ENCODE measurements around the gene TGFA.
"Not testable (repeated sequence)": the region's sequence is repeated elsewhere in the genome, so short reads cannot be mapped to it uniquely, and the experiment has no call there.

Gene TGFA

DNA sequence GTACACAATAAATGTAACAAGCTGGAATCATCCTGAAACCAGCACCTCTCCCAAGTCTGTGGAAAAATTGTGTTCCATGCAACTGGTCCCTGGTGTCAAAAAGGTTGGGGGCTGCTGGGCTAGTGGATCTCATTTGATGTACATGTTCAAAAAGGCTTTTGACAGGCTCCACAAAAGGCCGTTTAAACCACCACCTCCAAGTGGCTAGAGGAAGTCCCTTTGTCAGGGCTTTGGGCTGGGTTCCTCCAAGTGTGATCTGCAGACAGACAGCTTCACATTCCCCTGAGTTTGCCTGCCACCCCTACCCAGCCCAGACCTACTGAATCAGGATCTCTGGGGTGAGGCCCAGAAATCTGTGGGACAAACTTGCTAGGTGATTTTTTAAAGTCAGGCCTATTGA, 84.7 kb downstream of the TGFA start:
- no peak overlapping the region for H3K4me3 ChIP-seq (ENCODE audit: low read length)

GRCh38 chr2:70467831-70468779, 85.5 kb downstream of the TGFA start:
- H3K27me3 ChIP-seq (ENCODE audit: control insufficient read depth, insufficient read depth, low read length): no peaks in the 10 kb centered on the region
- no peak overlapping the region for H3K27ac ChIP-seq (ENCODE audit: low read length)
- no peaks in the 10 kb centered on the region for H3K9me3 ChIP-seq (ENCODE audit: control insufficient read depth, low read depth, low read length)
- H3K9ac ChIP-seq (ENCODE audit: low read length): no peak overlapping the region
- peaks cover 10% of the 10 kb centered on the region for H3K4me1 ChIP-seq (ENCODE audit: control insufficient read depth, low read depth, low read length)
- H3K4me3 ChIP-seq (ENCODE audit: low read length): no peak overlapping the region
- H3K36me3 ChIP-seq (ENCODE audit: control insufficient read depth, low read depth, low read length): no peaks in the 10 kb centered on the region

More for the DNA sequence above, 84.7 kb downstream of the TGFA start:
- H3K27me3 ChIP-seq (ENCODE audit: control insufficient read depth, insufficient read depth, low read length): no peaks in the 10 kb centered on the region
- H3K36me3 ChIP-seq (ENCODE audit: control insufficient read depth, low read depth, low read length): no peaks in the 10 kb centered on the region
- peaks cover 10% of the 10 kb centered on the region for H3K4me1 ChIP-seq (ENCODE audit: control insufficient read depth, low read depth, low read length)
- H3K9ac ChIP-seq (ENCODE audit: low read length): no peak overlapping the region
- H3K9me3 ChIP-seq (ENCODE audit: control insufficient read depth, low read depth, low read length): no peaks in the 10 kb centered on the region
- no peak overlapping the region for H3K27ac ChIP-seq (ENCODE audit: low read length)

- H3K27ac ChIP-seq (ENCODE audit: low read length): no peak overlapping the region
- H3K4me3 ChIP-seq (ENCODE audit: low read length): no peak overlapping the region
- H3K9ac ChIP-seq (ENCODE audit: low read length): no peak overlapping the region
- H3K9me3 ChIP-seq (ENCODE audit: control insufficient read depth, low read depth, low read length): no peaks in the 10 kb centered on the region
- H3K4me1 ChIP-seq (ENCODE audit: control insufficient read depth, low read depth, low read length): peaks cover 3% of the 10 kb centered on the region
- H3K27me3 ChIP-seq (ENCODE audit: control insufficient read depth, insufficient read depth, low read length): no peaks in the 10 kb centered on the region
- no peaks in the 10 kb centered on the region for H3K36me3 ChIP-seq (ENCODE audit: control insufficient read depth, low read depth, low read length)
Observed at GRCh38 chr2:70467237-70467636, 86.4 kb downstream of the TGFA start.

- not testable (repeated sequence) for H3K9ac ChIP-seq (ENCODE audit: low read length); H3K27me3 ChIP-seq (ENCODE audit: control insufficient read depth, insufficient read depth, low read length); H3K27ac ChIP-seq (ENCODE audit: low read length); H3K36me3 ChIP-seq (ENCODE audit: control insufficient read depth, low read depth, low read length); H3K4me1 ChIP-seq (ENCODE audit: control insufficient read depth, low read depth, low read length); H3K9me3 ChIP-seq (ENCODE audit: control insufficient read depth, low read depth, low read length); H3K4me3 ChIP-seq (ENCODE audit: low read length)
Observed at GRCh38 chr2:70466647-70467046, 87.0 kb downstream of the TGFA start.

DNA sequence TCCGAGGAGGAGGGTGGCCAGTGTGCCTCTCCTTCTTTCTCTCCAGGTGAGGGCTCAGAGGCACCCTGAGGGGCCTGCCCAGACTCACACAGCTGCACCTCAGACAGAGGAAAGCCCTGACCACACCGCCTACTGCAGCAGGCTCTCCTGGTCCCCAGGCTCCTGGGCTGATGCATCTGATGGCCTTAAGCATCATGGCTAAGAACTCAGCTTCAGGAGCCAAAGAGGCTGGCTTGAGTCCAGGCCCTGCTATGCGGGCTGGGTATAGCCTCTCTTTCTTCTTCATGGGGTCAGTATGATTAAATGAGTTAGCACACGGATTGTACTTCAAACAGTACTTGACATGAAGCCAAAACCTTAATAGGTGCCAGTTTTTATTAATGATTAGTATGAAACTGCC, 89.6 kb downstream of the TGFA start:
- Histone ChIP-seq H3K9ac (ENCODE audit: low read length) (no peak overlapping the region), H3K27ac (ENCODE audit: low read length) (no peak overlapping the region), H3K9me3 (ENCODE audit: control insufficient read depth, low read depth, low read length) (no peaks in the 10 kb centered on the region), H3K36me3 (ENCODE audit: control insufficient read depth, low read depth, low read length) (no peaks in the 10 kb centered on the region), H3K4me1 (ENCODE audit: control insufficient read depth, low read depth, low read length) (no peaks in the 10 kb centered on the region), H3K27me3 (ENCODE audit: control insufficient read depth, insufficient read depth, low read length) (no peaks in the 10 kb centered on the region), H3K4me3 (ENCODE audit: low read length) (no peak overlapping the region)

DNA sequence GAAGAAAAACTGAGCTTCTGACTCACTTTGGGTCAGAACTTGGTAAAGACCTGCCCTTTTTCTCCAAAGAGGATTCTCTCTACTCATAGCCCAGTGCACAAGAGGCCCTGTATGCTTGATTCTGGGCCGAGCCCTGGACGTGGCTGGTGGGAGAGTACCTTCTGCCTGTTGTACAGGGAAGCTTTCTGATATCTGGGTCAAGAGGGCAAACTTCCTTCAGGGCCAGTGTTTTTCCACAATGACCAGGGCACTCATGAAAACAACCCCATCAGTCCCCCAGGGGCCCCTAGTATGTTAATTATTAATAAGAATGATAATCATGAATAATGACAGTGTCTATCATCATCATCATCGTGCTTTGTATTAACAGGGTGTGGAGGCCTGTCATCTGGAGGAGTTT, 90.0 kb downstream of the TGFA start:
- Histone ChIP-seq H3K9me3 (ENCODE audit: control insufficient read depth, low read depth, low read length) (no peaks in the 10 kb centered on the region), H3K4me1 (ENCODE audit: control insufficient read depth, low read depth, low read length) (no peaks in the 10 kb centered on the region), H3K9ac (ENCODE audit: low read length) (no peak overlapping the region), H3K36me3 (ENCODE audit: control insufficient read depth, low read depth, low read length) (no peaks in the 10 kb centered on the region), H3K4me3 (ENCODE audit: low read length) (no peak overlapping the region), H3K27ac (ENCODE audit: low read length) (no peak overlapping the region), H3K27me3 (ENCODE audit: control insufficient read depth, insufficient read depth, low read length) (no peaks in the 10 kb centered on the region)

GRCh38 chr2:70461981-70462876, 91.4 kb downstream of the TGFA start:
- Histone ChIP-seq H3K4me3 (ENCODE audit: low read length) (no peak overlapping the region), H3K9me3 (ENCODE audit: control insufficient read depth, low read depth, low read length) (no peaks in the 10 kb centered on the region), H3K27me3 (ENCODE audit: control insufficient read depth, insufficient read depth, low read length) (no peaks in the 10 kb centered on the region), H3K9ac (ENCODE audit: low read length) (no peak overlapping the region), H3K27ac (ENCODE audit: low read length) (no peak overlapping the region), H3K36me3 (ENCODE audit: control insufficient read depth, low read depth, low read length) (no peaks in the 10 kb centered on the region), H3K4me1 (ENCODE audit: control insufficient read depth, low read depth, low read length) (no peaks in the 10 kb centered on the region)

DNA sequence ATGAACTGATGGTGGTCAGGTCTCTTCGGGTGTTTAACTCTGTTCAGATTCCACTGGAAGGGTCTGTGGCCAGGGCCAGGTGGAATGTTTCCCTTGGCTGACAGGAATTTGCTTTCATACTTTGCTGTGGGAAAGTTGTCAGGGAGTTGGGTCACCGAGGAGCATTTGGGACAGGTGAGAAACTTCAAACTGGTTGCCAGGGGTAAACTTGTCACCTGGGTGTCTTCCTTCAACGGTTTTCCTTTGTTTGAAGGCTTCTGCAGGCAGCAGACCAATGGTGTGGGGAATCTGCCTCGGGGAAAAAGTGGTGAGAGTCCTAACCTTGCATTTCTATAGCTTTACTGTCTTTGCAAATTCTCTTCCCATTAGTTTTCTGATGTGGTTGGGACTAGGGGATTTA, 92.2 kb downstream of the TGFA start:
- Histone ChIP-seq H3K36me3 (ENCODE audit: control insufficient read depth, low read depth, low read length) (no peaks in the 10 kb centered on the region), H3K27me3 (ENCODE audit: control insufficient read depth, insufficient read depth, low read length) (no peaks in the 10 kb centered on the region), H3K4me3 (ENCODE audit: low read length) (no peak overlapping the region), H3K27ac (ENCODE audit: low read length) (no peak overlapping the region), H3K9ac (ENCODE audit: low read length) (no peak overlapping the region), H3K4me1 (ENCODE audit: control insufficient read depth, low read depth, low read length) (no peaks in the 10 kb centered on the region), H3K9me3 (ENCODE audit: control insufficient read depth, low read depth, low read length) (no peaks in the 10 kb centered on the region)

DNA sequence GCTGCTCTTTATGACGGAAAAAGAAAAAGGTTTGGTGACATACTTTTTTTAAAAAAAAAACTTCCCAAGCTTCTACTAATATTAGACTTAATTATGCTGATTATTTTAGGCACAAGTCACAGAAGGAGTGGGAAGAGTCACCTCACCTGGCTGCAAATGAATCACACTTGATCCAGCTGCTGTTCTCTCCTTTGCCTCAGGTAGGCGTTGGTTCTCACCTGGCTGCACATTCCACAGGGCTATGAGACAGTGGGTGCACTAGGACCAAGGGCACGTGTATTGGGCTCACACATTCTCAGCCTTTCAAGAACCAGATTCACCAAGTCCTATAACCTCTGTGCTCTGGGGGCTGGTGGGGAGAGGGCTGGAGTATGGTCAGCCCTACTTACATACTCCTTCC, 93.3 kb downstream of the TGFA start:
- Histone ChIP-seq H3K27me3 (ENCODE audit: control insufficient read depth, insufficient read depth, low read length) (no peaks in the 10 kb centered on the region), H3K4me3 (ENCODE audit: low read length) (no peak overlapping the region), H3K9ac (ENCODE audit: low read length) (no peak overlapping the region), H3K36me3 (ENCODE audit: control insufficient read depth, low read depth, low read length) (no peaks in the 10 kb centered on the region), H3K27ac (ENCODE audit: low read length) (no peak overlapping the region), H3K9me3 (ENCODE audit: control insufficient read depth, low read depth, low read length) (no peaks in the 10 kb centered on the region), H3K4me1 (ENCODE audit: control insufficient read depth, low read depth, low read length) (no peaks in the 10 kb centered on the region)

GRCh38 chr2:70458661-70459060, 95.0 kb downstream of the TGFA start:
- no peak overlapping the region for H3K4me3 ChIP-seq (ENCODE audit: low read length)
- H3K9ac ChIP-seq (ENCODE audit: low read length): no peak overlapping the region
- no peak overlapping the region for H3K27ac ChIP-seq (ENCODE audit: low read length)
- no peaks in the 10 kb centered on the region for H3K27me3 ChIP-seq (ENCODE audit: control insufficient read depth, insufficient read depth, low read length)
- H3K36me3 ChIP-seq (ENCODE audit: control insufficient read depth, low read depth, low read length): no peaks in the 10 kb centered on the region
- H3K4me1 ChIP-seq (ENCODE audit: control insufficient read depth, low read depth, low read length): no peaks in the 10 kb centered on the region
- no peaks in the 10 kb centered on the region for H3K9me3 ChIP-seq (ENCODE audit: control insufficient read depth, low read depth, low read length)

GRCh38 chr2:70456585-70457495, 96.8 kb downstream of the TGFA start:
- no peaks in the 10 kb centered on the region for H3K36me3 ChIP-seq (ENCODE audit: control insufficient read depth, low read depth, low read length)
- H3K27ac ChIP-seq (ENCODE audit: low read length): no peak overlapping the region
- H3K27me3 ChIP-seq (ENCODE audit: control insufficient read depth, insufficient read depth, low read length): peaks cover 3% of the 10 kb centered on the region
- H3K9ac ChIP-seq (ENCODE audit: low read length): no peak overlapping the region
- H3K9me3 ChIP-seq (ENCODE audit: control insufficient read depth, low read depth, low read length): no peaks in the 10 kb centered on the region
- H3K4me3 ChIP-seq (ENCODE audit: low read length): no peak overlapping the region
- H3K4me1 ChIP-seq (ENCODE audit: control insufficient read depth, low read depth, low read length): no peaks in the 10 kb centered on the region
